BLaER1 treated with 17β-estradiol and CSF1 and Interleukin-3, amounts not matched to agents 10 nM and 100 nM (cell line): ENCODE measurements around the gene WHRN.

Experiments used
- H3K27ac ChIP-seq, 11 experiments: shearing (Covaris generic); formaldehyde crosslinking; 2 replicates each; pipeline ENCODE4 v1.8.1; 2022
- H3K27me3 ChIP-seq, 11 experiments: shearing (Covaris generic); formaldehyde crosslinking; 2 replicates each; pipeline ENCODE4 v1.8.1; 2022
- H3K36me3 ChIP-seq, 11 experiments: shearing (Covaris generic); formaldehyde crosslinking; 2 replicates each; pipeline ENCODE4 v1.8.1; 2022
- H3K4me1 ChIP-seq, 10 experiments: shearing (Covaris generic); formaldehyde crosslinking; 2 replicates each; pipeline ENCODE4 v1.8.1; 2022
- H3K4me2 ChIP-seq, 11 experiments: shearing (Covaris generic); formaldehyde crosslinking; 2 replicates each; pipeline ENCODE4 v1.8.1; 2022
- H3K4me3 ChIP-seq, 10 experiments: shearing (Covaris generic); formaldehyde crosslinking; 2 replicates each; pipeline ENCODE4 v1.8.1; 2022
- H3K9ac ChIP-seq, 11 experiments: shearing (Covaris generic); formaldehyde crosslinking; 2 replicates each; pipeline ENCODE4 v1.8.1; 2022
- H3K9me3 ChIP-seq, 11 experiments: shearing (Covaris generic); formaldehyde crosslinking; replicated peaks in 1 of 11; 2 replicates each; pipeline ENCODE4 v1.8.1; 2022
- H4K20me1 ChIP-seq, 11 experiments: shearing (Covaris generic); formaldehyde crosslinking; 2 replicates each; pipeline ENCODE4 v1.8.1; 2022
- Cebpa-rat ChIP-seq, 11 experiments: shearing (Covaris generic); IDR thresholded peaks; 2 replicates each; pipeline ENCODE4 v1.8.1; 2022

The WHRN gene

GRCh38 chr9:114395768-114396167, 109.5 kb downstream of the WHRN start:
- Histone ChIP-seq H3K36me3 (peaks cover 0 to 45% (median 7%) of the 10 kb centered on the region in 11 experiments; a peak in 8 of 22 replicates), H3K4me3 (no peak overlapping the region), H3K9ac (peak overlapping the region in 9 of 11 experiments; percentile 46 to 87 (median 49); a peak in 16 of 22 replicates), H3K27me3 (no peaks in the 10 kb centered on the region), H3K4me1 (peaks cover 56 to 79% (median 75%) of the 10 kb centered on the region in 10 experiments), H3K27ac (peak overlapping the region in 7 of 11 experiments; percentile 4 to 90 (median 44); a peak in 5 of 22 replicates), H3K4me2 (peak overlapping the region; percentile 51 to 95 (median 86)), H3K9me3 (no peaks in the 10 kb centered on the region), H4K20me1 (peaks cover 0 to 23% (median 8%) of the 10 kb centered on the region in 11 experiments; a peak in 10 of 22 replicates)
- TF ChIP-seq Cebpa-rat (IDR thresholded peaks at IDR 0.05), result no peak

DNA sequence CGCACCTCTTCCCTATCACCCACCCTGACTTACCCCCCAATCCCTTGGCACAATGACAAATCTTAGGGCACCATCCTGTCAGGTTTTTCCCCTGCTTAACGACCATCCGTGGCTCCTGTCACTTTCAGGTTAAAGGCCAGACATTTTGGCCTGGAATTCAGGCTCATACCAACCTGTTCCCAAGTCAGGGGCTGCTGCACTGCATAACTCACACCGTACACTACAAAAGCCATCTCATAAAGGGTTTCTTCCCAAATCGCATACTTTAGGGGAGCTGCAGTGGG, 110.0 kb downstream of the WHRN start:
- peaks cover 0 to 45% (median 7%) of the 10 kb centered on the region in 11 experiments; a peak in 8 of 22 replicates for H3K36me3 ChIP-seq
- TF ChIP-seq Cebpa-rat (IDR thresholded peaks at IDR 0.05), result no peak
- no peak overlapping the region for H3K4me3 ChIP-seq
- peak overlapping the region; percentile 10 to 87 (median 49); a peak in 20 of 22 replicates for H3K9ac ChIP-seq
- H3K4me1 ChIP-seq, result peaks cover 61 to 84% (median 80%) of the 10 kb centered on the region in 10 experiments
- H3K4me2 ChIP-seq, result peak overlapping the region; percentile 51 to 95 (median 86)
- peak overlapping the region in 10 of 11 experiments; percentile 4 to 90 (median 34); a peak in 19 of 22 replicates for H3K27ac ChIP-seq
- peaks cover 0 to 23% (median 8%) of the 10 kb centered on the region in 11 experiments; a peak in 10 of 22 replicates for H4K20me1 ChIP-seq
- no peaks in the 10 kb centered on the region for H3K9me3 ChIP-seq
- H3K27me3 ChIP-seq, result no peaks in the 10 kb centered on the region

GRCh38 chr9:114394523-114395333, 110.5 kb downstream of the WHRN start:
- H3K27me3 ChIP-seq, result no peaks in the 10 kb centered on the region
- H3K36me3 ChIP-seq, result peaks cover 0 to 45% (median 7%) of the 10 kb centered on the region in 11 experiments; a peak in 8 of 22 replicates
- H3K4me1 ChIP-seq, result peaks cover 67 to 88% (median 85%) of the 10 kb centered on the region in 10 experiments
- no peak for TF ChIP-seq Cebpa-rat (IDR thresholded peaks at IDR 0.05)
- H3K9me3 ChIP-seq, result no peaks in the 10 kb centered on the region
- H3K9ac ChIP-seq, result peak overlapping the region; percentile 10 to 87 (median 49); a peak in 19 of 22 replicates
- H3K27ac ChIP-seq, result peak overlapping the region in 10 of 11 experiments; percentile 4 to 90 (median 34); a peak in 19 of 22 replicates
- H4K20me1 ChIP-seq, result peaks cover 0 to 23% (median 8%) of the 10 kb centered on the region in 11 experiments; a peak in 10 of 22 replicates
- no peak overlapping the region for H3K4me3 ChIP-seq
- peak overlapping the region; percentile 51 to 95 (median 86) for H3K4me2 ChIP-seq

DNA sequence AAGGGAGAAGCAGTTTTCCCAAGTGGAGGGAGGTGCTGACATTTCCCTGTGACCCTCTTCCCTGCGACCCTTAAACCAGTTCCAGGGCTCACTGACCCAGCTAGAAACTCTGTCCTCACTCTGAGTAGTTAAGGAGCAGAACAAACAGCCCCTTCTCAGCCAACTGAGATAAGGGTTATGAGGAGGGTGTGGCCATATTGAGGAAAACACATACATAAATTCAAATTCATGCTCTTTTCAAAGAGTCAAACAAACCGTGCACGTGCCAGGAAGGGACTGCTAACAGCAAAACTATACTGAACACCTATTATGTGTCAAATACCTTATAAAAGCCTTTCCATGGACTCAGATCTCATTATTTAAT, 112.5 kb downstream of the WHRN start:
- peaks cover 0 to 23% (median 8%) of the 10 kb centered on the region in 11 experiments; a peak in 10 of 22 replicates for H4K20me1 ChIP-seq
- no peak overlapping the region for H3K4me3 ChIP-seq
- H3K4me1 ChIP-seq, result peaks cover 85 to 97% (median 93%) of the 10 kb centered on the region in 10 experiments
- H3K4me2 ChIP-seq, result peak overlapping the region; percentile 1 to 98 (median 25); a peak in 19 of 22 replicates
- H3K27me3 ChIP-seq, result no peaks in the 10 kb centered on the region
- peak overlapping the region in 4 of 11 experiments; percentile 6 to 35 (median 17); a peak in 5 of 22 replicates for H3K27ac ChIP-seq
- no peak for TF ChIP-seq Cebpa-rat (IDR thresholded peaks at IDR 0.05)
- peak overlapping the region in 4 of 11 experiments; percentile 14 to 26 (median 19); a peak in 4 of 22 replicates for H3K9ac ChIP-seq
- H3K36me3 ChIP-seq, result peaks cover 0 to 45% (median 7%) of the 10 kb centered on the region in 11 experiments; a peak in 8 of 22 replicates
- H3K9me3 ChIP-seq, result no peaks in the 10 kb centered on the region

- peak overlapping the region in 7 of 11 experiments; percentile 90 to 98 (median 96); a peak in 12 of 22 replicates for H3K27ac ChIP-seq
- H3K4me2 ChIP-seq, result peak overlapping the region in 10 of 11 experiments; percentile 94 to 99 (median 98); a peak in 19 of 22 replicates
- 0 out of 20 replicates have a peak overlapping the region, but pooled peaks of 1 of the 10 experiments have one; percentile 92 for H3K4me3 ChIP-seq
- H3K9me3 ChIP-seq, result no peaks in the 10 kb centered on the region
- peaks cover 0 to 45% (median 7%) of the 10 kb centered on the region in 11 experiments; a peak in 8 of 22 replicates for H3K36me3 ChIP-seq
- H3K9ac ChIP-seq, result peak overlapping the region in 10 of 11 experiments; percentile 11 to 99 (median 96); a peak in 13 of 22 replicates
- H3K27me3 ChIP-seq, result no peaks in the 10 kb centered on the region
- peaks cover 70 to 80% (median 78%) of the 10 kb centered on the region in 10 experiments for H3K4me1 ChIP-seq
- no peak for TF ChIP-seq Cebpa-rat (IDR thresholded peaks at IDR 0.05)
- peaks cover 0 to 29% (median 6%) of the 10 kb centered on the region in 11 experiments; a peak in 10 of 22 replicates for H4K20me1 ChIP-seq
These were observed 114.3 kb downstream of the WHRN start for GRCh38 chr9:114390952-114391351.

DNA sequence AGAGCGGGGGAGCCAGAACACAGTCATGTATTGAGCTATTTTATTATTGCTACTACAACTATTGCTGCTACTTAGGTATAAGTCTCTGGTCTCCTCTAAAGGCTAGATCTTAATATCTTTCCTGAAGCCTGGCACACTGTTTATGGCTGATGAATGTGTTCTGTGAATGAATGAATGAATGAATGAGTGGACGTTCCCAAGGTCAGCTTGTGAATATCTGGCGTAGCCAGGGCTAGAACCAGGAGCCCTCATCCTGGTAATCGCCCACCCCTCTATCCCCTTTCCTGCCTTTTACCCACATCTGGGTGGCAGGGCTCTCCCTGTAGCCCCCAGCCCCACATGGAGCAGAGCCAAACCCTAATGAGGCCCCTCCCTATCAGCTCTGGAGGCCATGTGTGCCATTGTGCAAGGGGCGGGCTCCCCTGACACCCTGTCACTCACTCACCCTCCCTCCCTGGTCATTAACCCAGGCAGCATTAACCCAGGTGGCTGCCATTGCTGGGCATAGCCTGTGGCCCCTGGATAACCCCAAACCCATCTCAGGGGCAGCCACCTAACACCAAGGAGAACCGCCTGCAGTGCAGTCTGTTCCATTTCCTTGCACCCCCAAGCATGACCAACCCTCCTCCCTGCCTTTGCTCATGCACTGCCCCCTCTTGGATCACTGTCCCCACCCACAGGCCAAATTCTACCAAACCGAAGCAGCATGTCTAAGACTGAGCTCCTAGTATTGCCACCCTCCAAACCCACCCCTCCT, 115.5 kb downstream of the WHRN start:
- Histone ChIP-seq H3K27ac (peak overlapping the region; percentile 85 to 98 (median 96); a peak in 21 of 22 replicates), H3K27me3 (no peaks in the 10 kb centered on the region), H3K9ac (peak overlapping the region; percentile 85 to 99 (median 95)), H3K36me3 (peaks cover 0 to 42% (median 9%) of the 10 kb centered on the region in 11 experiments; a peak in 7 of 22 replicates), H3K9me3 (no peaks in the 10 kb centered on the region), H4K20me1 (peaks cover 0 to 32% (median 4%) of the 10 kb centered on the region in 11 experiments; a peak in 12 of 22 replicates), H3K4me2 (peak overlapping the region; percentile 94 to 99 (median 98)), H3K4me3 (peak overlapping the region in 9 of 10 experiments; percentile 71 to 96 (median 92); a peak in 17 of 20 replicates), H3K4me1 (peaks cover 66 to 78% (median 74%) of the 10 kb centered on the region in 10 experiments)
- no peak for TF ChIP-seq Cebpa-rat (IDR thresholded peaks at IDR 0.05)

- Histone ChIP-seq H3K36me3 (peaks cover 0 to 42% (median 13%) of the 10 kb centered on the region in 11 experiments; a peak in 12 of 22 replicates), H3K4me3 (peak overlapping the region; percentile 71 to 96 (median 92)), H4K20me1 (peaks cover 0 to 34% (median 0%) of the 10 kb centered on the region in 11 experiments; a peak in 9 of 22 replicates), H3K4me2 (peak overlapping the region; percentile 94 to 99 (median 98)), H3K4me1 (peaks cover 67 to 78% (median 75%) of the 10 kb centered on the region in 10 experiments), H3K27ac (peak overlapping the region; percentile 85 to 98 (median 96)), H3K9me3 (no peaks in the 10 kb centered on the region), H3K27me3 (no peaks in the 10 kb centered on the region), H3K9ac (peak overlapping the region; percentile 85 to 99 (median 95))
- TF ChIP-seq Cebpa-rat (IDR thresholded peaks at IDR 0.05), result no peak
These were observed 116.4 kb downstream of the WHRN start for GRCh38 chr9:114388764-114389375.

- TF ChIP-seq Cebpa-rat (IDR thresholded peaks at IDR 0.05), result no peak
- Histone ChIP-seq H3K4me2 (peak overlapping the region; percentile 94 to 99 (median 98)), H3K27ac (peak overlapping the region; percentile 85 to 98 (median 96)), H3K9me3 (no peaks in the 10 kb centered on the region), H3K4me1 (peaks cover 69 to 80% (median 75%) of the 10 kb centered on the region in 10 experiments), H3K4me3 (peak overlapping the region; percentile 71 to 96 (median 92)), H3K9ac (peak overlapping the region; percentile 85 to 99 (median 95)), H4K20me1 (peaks cover 0 to 40% (median 5%) of the 10 kb centered on the region in 11 experiments; a peak in 13 of 22 replicates), H3K36me3 (peaks cover 0 to 44% (median 18%) of the 10 kb centered on the region in 11 experiments; a peak in 12 of 22 replicates), H3K27me3 (no peaks in the 10 kb centered on the region)
These were observed 117.0 kb downstream of the WHRN start for GRCh38 chr9:114388357-114388682.
